GM23338 (cell line): ENCODE results near the gene TNNI3. TPM values are rescaled to one million over a fixed set of nuclear protein-coding genes. Genes with fewer than 3 reads are reported as not detected.

Experiments used
- ATAC-seq: fragments of 200-7000 bp; cut with Tn5 transposase; 3 replicates; pipeline ENCODE4 v1.9.1; 2020
- DNase-seq: peaks from one replicate; pipeline ENCODE4 v3.0.0-alpha.2; 2015; ENCODE audit warnings: low spot score
- H2AFZ ChIP-seq: fragments of 200-600 bp; sonication (generic); 2 replicates; pipeline ENCODE4 v1.8.0; 2016; ENCODE audit warnings: antibody characterized with exemption, mild to moderate bottlenecking, moderate library complexity
- H3F3A ChIP-seq: fragments of 200-600 bp; sonication (generic); replicated peaks from 2 replicates; pipeline ENCODE4 v1.8.0; 2017; ENCODE audit warnings: antibody characterized with exemption, mixed run types, low read depth
- H3K27ac ChIP-seq: fragments of 200-600 bp; sonication (generic); 2 replicates; pipeline ENCODE4 v1.6.1; 2016; ENCODE audit warnings: low read depth
- H3K27me3 ChIP-seq: fragments of 200-600 bp; sonication (generic); 2 replicates; pipeline ENCODE4 v1.8.0; 2016; ENCODE audit warnings: mild to moderate bottlenecking, mixed run types, moderate library complexity; ENCODE audit not compliant: insufficient read depth
- H3K36me3 ChIP-seq: fragments of 200-600 bp; sonication (generic); 2 replicates; pipeline ENCODE4 v1.8.0; 2016; ENCODE audit warnings: mild to moderate bottlenecking; ENCODE audit not compliant: insufficient read depth
- H3K4me1 ChIP-seq: fragments of 200-600 bp; sonication (generic); 2 replicates; pipeline ENCODE4 v1.8.0; 2016; ENCODE audit warnings: mild to moderate bottlenecking, moderate library complexity; ENCODE audit not compliant: insufficient read depth
- H3K4me2 ChIP-seq: fragments of 200-600 bp; sonication (generic); 2 replicates; pipeline ENCODE4 v1.7.1; 2017; ENCODE audit warnings: mixed run types
- H3K4me3 ChIP-seq: fragments of 200-600 bp; sonication (generic); 2 replicates; pipeline ENCODE4 v1.6.1; 2016; ENCODE audit warnings: mixed run types
- H3K79me2 ChIP-seq: fragments of 200-600 bp; sonication (generic); replicated peaks from 2 replicates; pipeline ENCODE4 v1.8.0; 2017; ENCODE audit warnings: mild to moderate bottlenecking; ENCODE audit not compliant: insufficient read depth
- H3K9me2 ChIP-seq: fragments of 200-600 bp; sonication (generic); 2 replicates; pipeline ENCODE4 v1.8.0; 2017; ENCODE audit not compliant: insufficient read depth
- H4K20me1 ChIP-seq: fragments of 200-600 bp; sonication (generic); replicated peaks from 2 replicates; pipeline ENCODE4 v1.8.0; 2017; ENCODE audit warnings: mild to moderate bottlenecking; ENCODE audit not compliant: insufficient read depth
- H3K27ac Mint-ChIP-seq: 2 replicates; pipeline ENCODE4 v1.8.0; 2020; ENCODE audit warnings: inconsistent platforms, mild to moderate bottlenecking, moderate library complexity, mixed read lengths
- H3K27me3 Mint-ChIP-seq: 3 replicates; pipeline ENCODE4 v1.8.0; 2022; ENCODE audit warnings: low read depth, mild to moderate bottlenecking, moderate library complexity, mixed read lengths, inconsistent platforms; ENCODE audit not compliant: insufficient read depth, poor library complexity
- H3K36me3 Mint-ChIP-seq: 3 replicates; pipeline ENCODE4 v1.8.0; 2021; ENCODE audit warnings: low read depth, mild to moderate bottlenecking, inconsistent platforms, moderate library complexity, mixed read lengths
- H3K4me1 Mint-ChIP-seq: 3 replicates; pipeline ENCODE4 v1.8.0; 2020; ENCODE audit warnings: mild to moderate bottlenecking, inconsistent platforms, mixed read lengths
- H3K4me3 Mint-ChIP-seq: 3 replicates; pipeline ENCODE4 v1.8.0; 2021; ENCODE audit warnings: moderate library complexity, mild to moderate bottlenecking, inconsistent platforms, mixed read lengths
- H3K9me3 Mint-ChIP-seq: 3 replicates; pipeline ENCODE4 v1.8.0; 2020; ENCODE audit warnings: moderate library complexity, mild to moderate bottlenecking, inconsistent platforms, mixed read lengths
- CREB1 ChIP-seq: fragments of 250-450 bp; sonication (Bioruptor Pico); IDR thresholded peaks from 2 replicates; pipeline ENCODE4 v1.5.0; 2020; ENCODE audit warnings: low read depth, mild to moderate bottlenecking, moderate library complexity
- ETS1 ChIP-seq: IDR thresholded peaks from 2 replicates; pipeline ENCODE4 v1.6.1; 2016; ENCODE audit warnings: antibody characterized with exemption
- EZH2phosphoT487 ChIP-seq: fragments of 200-600 bp; sonication (generic); IDR thresholded peaks from one replicate; pipeline ENCODE4 v1.8.1; 2018; ENCODE audit warnings: antibody characterized with exemption; ENCODE audit not compliant: unreplicated experiment
- JUNB ChIP-seq: IDR thresholded peaks from one replicate; pipeline ENCODE4 v1.6.1; 2016; ENCODE audit warnings: antibody characterized with exemption; ENCODE audit not compliant: unreplicated experiment
- NANOG ChIP-seq: IDR thresholded peaks from 2 replicates; pipeline ENCODE4 v1.6.1; 2016; ENCODE audit warnings: antibody characterized with exemption, borderline replicate concordance
- REST ChIP-seq: IDR thresholded peaks from one replicate; pipeline ENCODE4 v1.6.1; 2018; ENCODE audit warnings: antibody characterized with exemption; ENCODE audit not compliant: unreplicated experiment
- STAT1 ChIP-seq: IDR thresholded peaks from one replicate; pipeline ENCODE4 v1.6.1; 2016; ENCODE audit warnings: antibody characterized with exemption; ENCODE audit not compliant: unreplicated experiment
- ZNF331 ChIP-seq: fragments of 250-450 bp; sonication (Bioruptor Pico); IDR thresholded peaks from 2 replicates; pipeline ENCODE4 v1.5.0; 2020; ENCODE audit warnings: low read depth, mild to moderate bottlenecking, moderate library complexity
- ZNF462 ChIP-seq: fragments of 250-450 bp; sonication (Bioruptor Pico); IDR thresholded peaks from 2 replicates; pipeline ENCODE4 v1.5.0; 2020; ENCODE audit warnings: mild to moderate bottlenecking, moderate library complexity
- polyA plus RNA-seq: library from polyadenylated mRNA; unstranded; fragments of >200 nt; fragmentation: Nextera tagmentation; extraction: Ambion mirVana; gene quantifications from 2 replicates; pipeline ENCODE4 v1.2.1, GENCODE V29; 2016
- total RNA-seq: library from RNA; depleted of rRNA; stranded (reverse); fragments of >200 nt; shearing (Covaris generic); gene quantifications from 2 replicates; pipeline ENCODE4 v1.2.3, GENCODE V29; 2014

The TNNI3 gene
- total and polyA plus RNA-seq, 2 experiments from 2014 or later, result 21.5 to 150 TPM

- TF ChIP-seq STAT1, result no peak
- no peak for TF ChIP-seq ETS1
- TF ChIP-seq JUNB, result no peak
- no peak for TF ChIP-seq REST
- TF ChIP-seq NANOG, result no peak
- TF ChIP-seq ZNF462, result no peak
- no peak for TF ChIP-seq ZNF331
- no peak for TF ChIP-seq CREB1 (CRISPR knock-in tag)
- no peak for TF ChIP-seq EZH2phosphoT487
- Histone ChIP-seq H4K20me1 (no peaks in the 10 kb centered on the region), H3K27me3 (peaks cover 32% of the 10 kb centered on the region), H3K4me2 (peak overlapping the region; percentile 73; the same call in 1 of the 2 replicates), H3K9me2 (no peaks in the 10 kb centered on the region), H3K4me3 (no peak overlapping the region), H2AFZ (no peak overlapping the region), H3K79me2 (no peaks in the 10 kb centered on the region), H3K36me3 (no peaks in the 10 kb centered on the region), H3K27ac (no peak overlapping the region), H3K4me1 (peaks cover 30% of the 10 kb centered on the region), H3F3A (0 out of 2 replicates have a peak, but pooled peaks cover 3% of the 10 kb centered on the region)
- H3K27me3 Mint-ChIP-seq, result peaks cover 45% of the 10 kb centered on the region
- H3K27ac Mint-ChIP-seq, result no peak overlapping the region
- H3K4me1 Mint-ChIP-seq, result peaks cover 18% of the 10 kb centered on the region
- DNase-seq, result no peak
- no peak overlapping the region for H3K4me3 Mint-ChIP-seq
- no peaks in the 10 kb centered on the region; the same call in 2 of the 3 replicates for H3K9me3 Mint-ChIP-seq
- peak; percentile 9 for ATAC-seq
- peaks cover 6% of the 10 kb centered on the region for H3K36me3 Mint-ChIP-seq
Observed at GRCh38 chr19:55158848-55159749, 1.6 kb upstream of the TNNI3 start.
